ENCODE measurements around the gene MTHFD1L.

Gene MTHFD1L

DNA sequence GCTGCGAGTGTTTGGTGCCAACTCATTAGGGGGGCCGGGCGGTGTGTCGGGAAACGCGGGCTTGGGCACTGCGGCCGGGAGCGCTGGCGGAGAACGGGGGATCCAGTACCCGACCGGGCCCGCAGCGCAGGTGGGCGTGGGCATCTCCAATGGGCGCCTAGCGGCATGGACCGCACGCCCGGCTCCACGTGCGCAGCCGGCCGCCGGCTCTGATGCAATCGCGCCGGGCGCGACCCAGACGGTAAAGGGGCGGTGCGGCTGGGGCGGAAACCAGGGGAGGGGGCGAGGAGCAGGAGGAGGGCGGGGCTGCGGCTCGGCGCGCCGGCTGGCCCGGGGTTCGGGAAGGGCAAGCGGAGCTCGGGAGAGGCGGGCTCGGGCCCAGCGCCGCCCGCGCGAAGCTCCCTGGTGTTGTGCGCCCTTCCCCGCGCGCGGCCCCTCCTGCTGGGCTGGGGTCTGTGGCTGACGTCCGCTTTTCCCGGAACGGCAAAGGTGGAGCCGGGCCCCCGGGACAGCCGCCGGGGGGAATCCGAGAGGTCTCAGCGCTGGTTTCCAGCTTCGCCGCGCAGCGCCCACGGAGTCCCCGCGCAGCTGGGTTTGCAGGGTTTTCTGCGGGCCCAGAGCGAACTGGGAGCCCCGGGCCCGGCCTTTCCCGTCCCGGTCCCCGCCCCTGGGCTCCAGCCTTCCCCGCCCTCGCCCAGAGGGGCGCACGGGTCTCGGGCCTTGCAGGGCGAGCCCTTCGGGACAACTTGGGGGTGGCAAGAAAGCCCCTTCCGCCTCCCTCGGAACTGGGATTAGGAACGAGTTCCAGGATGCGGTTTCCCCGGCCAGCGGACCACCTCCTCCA lies 867 bp downstream of the MTHFD1L start:
- DNase-seq = peak; percentile 59 to 60

DNA sequence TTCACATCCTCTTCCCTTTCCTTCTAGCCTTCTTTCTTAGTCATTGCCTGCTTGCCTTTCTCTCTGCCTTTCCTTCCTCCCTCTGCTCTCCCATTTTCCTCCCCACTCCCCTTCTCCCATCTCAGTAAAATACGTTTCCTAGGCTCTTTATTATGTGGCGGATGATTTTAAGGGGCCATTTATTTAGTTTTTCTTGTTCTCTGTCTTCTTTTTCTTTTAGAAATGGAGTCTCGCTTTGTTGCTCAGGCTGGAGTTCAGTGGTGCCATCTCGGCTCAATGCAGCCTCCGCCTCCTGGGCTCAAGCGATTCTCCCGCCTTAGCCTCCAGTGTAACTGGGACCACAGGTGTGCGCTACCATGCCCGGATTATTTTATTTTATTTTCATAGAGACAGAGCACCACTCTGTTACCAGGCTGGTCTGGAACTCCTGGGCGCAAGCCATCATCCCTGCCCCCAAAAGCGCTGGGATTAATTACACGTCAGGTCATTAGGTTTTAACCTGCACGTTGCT lies 1.5 kb downstream of the MTHFD1L start:
- DNase-seq = no peak

DNA sequence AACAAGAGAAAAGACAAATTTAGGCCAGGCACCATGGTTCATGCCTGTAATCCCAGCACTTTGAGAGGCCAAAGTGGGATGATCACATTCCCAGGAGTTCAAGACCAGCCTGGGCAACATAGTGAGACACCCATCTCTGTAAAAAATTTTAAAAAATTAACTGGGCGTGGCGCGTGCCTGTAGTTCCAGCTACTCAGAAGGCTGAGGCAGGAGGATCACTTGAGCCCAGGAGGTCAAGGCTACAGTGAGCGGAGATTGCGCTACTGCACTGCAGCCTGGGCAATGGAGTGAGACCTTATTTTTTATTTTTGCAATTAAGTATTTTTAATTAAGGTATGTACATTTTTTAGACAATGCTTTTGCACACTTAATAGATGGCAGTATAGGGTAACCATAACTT lies 3.3 kb downstream of the MTHFD1L start:
- no peak for DNase-seq

DNA sequence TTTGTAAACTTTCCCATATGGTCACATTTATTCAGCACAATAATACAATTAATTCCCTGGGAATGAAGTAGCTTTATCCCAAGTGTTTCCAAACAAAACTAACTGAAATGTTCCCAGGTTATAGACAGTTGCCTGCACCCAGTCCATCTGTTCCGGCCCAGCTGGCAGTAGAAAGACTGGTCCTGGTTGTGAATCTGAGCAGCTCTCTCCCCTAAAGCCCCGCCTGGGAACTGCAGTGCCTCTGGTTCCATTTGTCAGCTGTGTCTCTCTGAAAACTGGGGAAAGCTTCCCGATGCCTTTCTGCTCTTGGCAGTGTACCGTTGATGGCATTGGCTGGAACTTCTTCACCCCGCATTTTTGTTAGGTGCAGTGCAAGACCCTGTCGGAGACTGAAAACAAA lies 8.7 kb downstream of the MTHFD1L start:
- DNase-seq = no peak

DNA sequence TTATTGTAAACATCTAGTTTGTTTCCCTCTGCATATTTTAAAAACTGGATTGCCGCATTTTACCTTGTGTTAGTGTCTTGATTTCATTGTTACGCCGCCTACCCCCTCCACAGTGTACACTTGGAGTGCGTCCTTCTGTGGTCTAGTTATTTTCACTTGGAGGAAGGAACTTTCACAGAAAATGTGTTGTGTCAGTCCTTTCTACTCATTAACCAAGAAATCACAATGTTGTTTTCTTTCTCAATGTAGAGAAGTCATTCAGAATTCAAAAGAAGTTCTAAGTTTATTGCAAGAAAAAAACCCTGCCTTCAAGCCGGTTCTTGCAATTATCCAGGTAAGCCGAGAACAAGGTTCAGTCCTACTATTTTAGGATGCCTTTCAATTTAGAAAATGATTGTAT lies 10.3 kb downstream of the MTHFD1L start:
- DNase-seq = no peak

DNA sequence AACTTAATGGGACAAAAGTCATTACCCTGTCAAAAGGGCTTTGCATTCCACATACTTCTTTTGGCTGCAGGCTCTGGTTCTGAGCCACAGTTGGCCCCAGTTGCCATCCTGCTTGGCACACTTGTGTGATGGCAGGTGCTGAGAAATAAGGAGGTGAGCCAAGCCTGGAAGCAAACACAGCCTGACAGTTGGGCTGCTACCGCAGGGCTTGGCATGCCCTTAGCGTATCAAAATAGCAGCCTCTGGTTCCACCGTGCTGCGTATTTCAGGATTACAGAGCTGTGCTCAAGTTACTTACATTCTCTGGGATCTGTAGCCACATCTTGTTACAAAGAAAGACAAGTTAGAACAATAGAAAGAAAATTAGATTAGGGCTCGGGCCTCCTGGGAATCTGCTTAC lies 11.1 kb downstream of the MTHFD1L start:
- DNase-seq = no peak

DNA sequence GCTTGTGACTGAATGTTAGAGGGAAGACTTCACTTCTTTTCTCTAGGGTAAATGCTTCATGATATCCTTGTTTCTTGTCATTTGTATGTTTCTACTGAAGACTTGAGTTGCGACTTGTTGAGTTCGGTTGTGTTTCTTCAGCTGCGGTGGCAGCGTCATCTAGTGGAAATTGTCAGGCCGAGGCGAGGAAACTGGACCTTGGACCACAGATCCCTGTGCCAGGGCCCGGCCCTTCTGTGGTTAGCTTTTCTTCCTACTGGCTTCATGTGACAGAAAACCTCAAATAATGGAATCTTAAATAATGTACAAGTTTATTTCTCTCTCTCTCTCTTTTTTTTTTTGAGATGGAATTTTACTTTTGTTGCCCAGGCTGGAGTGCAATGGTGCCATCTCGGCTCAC lies 12.4 kb downstream of the MTHFD1L start:
- DNase-seq = no peak

DNA sequence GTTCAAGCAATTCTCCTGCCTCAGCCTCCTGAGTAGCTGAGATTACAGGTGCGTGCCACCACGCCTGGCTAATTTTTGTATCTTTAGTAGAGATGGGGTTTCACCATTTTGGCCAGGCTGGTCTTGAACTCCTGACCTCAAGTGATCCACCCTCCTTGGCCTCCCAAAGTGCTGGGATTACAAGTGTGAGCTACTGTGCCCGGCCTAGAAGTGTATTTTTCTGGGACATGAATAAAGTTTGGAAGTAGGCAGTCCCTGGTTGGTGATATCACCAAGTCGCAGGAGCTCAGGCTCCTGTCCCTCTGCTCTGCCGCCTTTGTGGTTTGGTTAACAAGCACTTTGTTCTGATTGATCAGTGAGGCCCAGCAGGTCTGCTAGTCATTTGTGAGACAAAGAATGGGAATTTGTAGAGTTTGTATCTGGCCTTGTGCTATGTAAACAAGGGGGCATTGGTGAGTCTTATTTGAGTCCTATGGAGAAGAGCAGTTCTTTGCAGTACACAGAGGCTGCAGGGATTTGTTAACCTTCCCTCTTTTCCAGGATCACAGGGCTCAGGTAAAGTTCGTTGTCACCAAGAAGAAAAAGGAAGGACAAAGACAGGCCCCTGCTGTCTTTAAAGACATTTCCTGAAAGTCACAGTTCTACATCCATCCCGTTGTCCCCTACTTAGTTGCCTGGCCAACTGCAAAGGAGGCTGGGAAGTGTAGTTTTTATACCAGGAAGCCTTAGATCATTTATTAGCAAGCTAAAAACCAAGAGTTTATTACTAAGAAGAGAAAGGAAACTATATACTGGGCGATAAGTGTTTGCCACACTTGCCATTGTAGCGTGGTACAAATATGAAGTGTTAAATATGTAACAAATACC lies 13.1 kb downstream of the MTHFD1L start:
- no peak for DNase-seq

DNA sequence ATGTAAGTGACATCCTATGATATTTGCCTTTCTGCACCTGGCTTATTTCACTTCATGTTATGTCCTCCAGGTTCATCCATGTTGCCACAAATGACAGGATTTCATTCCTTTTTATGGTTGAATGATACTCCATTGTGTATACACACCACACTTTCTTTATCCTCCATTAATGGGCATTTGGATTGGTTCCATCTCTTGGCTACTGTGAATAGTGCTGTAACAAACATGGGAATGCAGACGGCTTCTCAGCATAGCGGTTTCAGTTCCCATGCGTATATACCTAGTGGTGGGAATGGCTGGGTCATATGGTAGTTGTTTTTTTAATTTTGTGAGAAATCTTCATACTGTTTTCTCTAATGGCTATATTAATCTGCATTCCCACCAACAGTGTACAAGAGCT lies 14.8 kb downstream of the MTHFD1L start:
- no peak for DNase-seq

DNA sequence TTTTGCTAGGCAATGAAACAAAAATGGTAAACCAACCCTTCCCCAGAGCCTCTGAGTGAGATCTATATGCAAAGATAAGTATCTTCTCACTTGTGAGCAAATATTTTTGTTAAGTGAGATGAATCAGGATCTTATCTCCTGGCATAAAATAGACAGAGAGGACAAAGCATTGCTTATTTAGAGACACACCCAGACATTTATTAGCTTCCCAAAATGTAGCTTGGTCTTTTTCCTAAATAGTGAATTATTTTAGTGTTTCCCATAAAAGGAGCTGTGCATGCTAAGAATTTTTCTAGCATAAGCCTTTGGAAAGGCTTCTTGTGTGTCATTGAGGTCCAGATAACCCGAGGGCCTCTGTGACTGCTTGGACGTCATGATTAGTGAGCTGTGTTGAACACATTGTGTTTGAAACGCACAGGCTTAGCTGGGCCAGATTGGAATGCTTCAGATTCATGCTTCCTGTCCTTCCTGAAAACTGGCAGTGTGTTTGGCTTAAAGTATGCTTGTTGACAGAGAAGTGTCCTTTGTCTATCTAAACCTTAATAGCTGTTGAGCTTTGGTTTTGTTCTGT lies 16.5 kb downstream of the MTHFD1L start:
- DNase-seq = no peak

DNA sequence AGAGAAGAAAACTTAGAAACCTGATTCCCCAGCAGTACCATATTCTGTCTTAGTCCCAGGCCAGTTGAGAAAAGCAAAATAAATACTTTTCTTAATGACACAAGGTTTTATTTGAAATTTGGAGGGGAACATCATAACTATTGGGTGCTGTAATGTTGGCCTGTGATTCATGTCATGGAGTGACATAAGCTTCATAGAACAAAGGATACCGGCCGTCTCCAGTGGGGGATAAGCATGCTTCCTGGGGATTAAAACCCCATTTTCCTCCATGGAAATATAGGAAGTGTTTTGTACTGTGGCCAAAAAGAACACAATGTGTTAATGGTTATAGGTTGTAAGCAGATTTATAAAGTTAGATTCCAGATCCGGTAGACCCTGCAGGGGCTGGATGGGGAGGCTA lies 18.0 kb downstream of the MTHFD1L start:
- DNase-seq = no peak

DNA sequence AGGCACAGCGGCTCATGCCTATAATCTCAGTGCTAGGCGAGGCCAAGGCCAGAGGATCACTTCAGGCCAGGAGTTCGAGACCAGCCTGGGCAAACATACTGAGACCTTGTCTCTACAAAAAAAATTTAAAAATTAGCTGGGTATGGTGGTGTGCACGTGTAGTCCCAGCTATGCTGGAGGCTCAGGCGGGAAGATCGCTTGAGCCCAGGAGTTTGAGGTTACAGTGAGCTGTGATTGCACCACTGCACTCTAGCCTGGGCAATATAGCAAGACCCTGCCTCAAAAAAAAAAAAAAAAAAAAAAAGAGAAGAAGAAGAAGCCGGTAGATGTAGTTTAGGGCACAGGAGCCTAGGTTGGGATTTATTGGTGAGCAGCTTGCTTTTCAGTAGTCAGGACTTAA lies 20.7 kb downstream of the MTHFD1L start:
- no peak for DNase-seq

DNA sequence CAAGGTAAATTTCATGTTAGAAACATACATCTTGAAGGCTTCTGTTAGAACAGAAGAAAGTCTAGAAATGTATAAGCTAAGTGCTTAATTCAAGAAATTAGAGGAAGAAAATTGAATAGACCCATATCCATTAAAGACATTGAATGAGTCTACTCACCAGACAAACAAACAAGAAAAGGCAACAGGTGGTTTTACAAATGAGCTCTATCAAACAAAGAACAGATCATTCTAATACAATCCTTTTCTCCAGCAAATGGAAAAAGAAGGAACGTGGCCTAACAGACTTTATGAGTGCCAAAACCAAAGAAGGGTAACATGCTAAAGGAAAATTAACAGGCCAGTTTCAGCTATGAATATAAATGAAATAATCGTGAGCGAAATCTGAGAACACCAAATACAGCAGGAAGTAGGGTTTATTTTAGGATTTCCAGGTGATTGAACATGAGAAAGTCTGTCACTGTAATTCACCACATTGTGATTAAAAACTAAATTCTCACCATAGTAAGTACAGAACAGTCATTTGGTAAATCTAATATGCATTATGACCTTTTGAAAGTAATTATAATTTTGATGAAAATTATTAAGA lies 22.6 kb downstream of the MTHFD1L start:
- no peak for DNase-seq

DNA sequence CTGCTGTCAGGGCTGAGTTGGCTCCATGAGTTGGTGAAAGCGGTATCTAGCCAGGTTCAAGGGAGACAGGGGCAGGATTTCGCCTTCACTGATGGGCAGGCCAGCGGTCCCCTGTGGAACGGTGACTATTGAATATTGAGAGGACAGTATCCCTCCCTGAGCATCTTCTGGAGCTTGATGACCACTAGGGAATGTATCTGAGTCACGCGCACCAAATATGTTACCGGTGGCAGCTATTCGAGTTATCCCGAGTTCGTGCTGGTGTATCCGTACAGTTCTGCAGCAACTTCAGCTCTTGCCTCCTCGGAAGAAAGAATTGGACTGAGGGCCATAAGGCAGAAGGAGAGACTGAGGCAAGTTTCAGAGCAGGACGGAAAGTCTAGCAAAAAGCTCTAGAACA lies 24.8 kb downstream of the MTHFD1L start:
- no peak for DNase-seq

DNA sequence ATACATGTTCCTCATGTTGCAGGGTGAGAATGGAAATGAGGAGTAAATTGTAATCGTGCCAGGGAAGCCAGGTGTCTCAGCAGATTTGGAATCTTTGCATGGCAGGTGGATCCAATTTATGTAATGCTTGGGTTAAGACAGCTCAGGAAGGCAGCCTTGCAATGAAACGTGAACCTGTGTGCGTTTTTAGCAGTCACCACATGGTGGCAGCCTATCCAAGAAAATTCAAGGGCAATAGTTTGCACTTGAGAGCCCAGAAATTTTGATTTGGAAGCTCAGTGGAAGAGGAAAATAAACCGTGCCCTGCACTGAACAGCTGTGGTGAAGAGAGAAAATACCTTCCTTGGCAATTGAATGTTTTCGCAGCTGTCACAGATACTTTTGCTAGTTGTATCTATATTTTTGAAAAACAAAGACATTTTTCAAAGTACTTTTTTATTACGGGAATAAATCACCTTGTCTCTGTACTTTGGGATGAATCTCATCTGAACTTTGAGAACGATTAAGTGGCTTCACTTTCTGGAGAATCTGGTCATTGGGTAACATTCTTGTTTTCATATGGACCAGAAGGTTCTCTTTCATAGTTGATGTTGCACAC lies 26.5 kb downstream of the MTHFD1L start:
- peak; percentile 54 to 69 for DNase-seq

DNA sequence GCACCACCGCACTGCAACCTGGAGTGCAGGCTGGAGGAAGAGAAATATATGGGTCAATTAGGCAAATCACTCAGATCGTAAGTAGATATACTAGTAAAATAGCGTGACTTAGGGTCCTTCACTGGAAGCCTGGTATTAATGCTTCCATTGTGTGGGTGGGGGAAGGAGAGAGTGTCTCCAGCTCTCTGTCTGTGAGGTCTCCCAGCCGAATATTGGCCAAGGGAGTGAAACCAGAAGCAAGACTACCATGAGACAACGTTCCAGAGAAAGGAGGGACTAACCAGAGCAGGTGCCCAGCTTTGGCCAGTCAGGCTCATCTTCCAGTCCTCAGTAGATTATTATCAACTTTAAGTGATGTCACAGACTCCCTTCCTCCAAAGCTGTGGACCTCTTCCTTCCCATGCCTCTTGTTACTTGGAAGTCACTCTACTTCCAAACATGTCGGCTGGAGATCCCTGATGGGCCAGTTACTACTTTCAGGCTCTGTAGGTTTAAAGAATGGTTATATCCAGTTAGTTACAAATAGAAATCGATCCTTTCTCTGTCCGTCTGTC lies 28.8 kb downstream of the MTHFD1L start:
- DNase-seq = no peak

DNA sequence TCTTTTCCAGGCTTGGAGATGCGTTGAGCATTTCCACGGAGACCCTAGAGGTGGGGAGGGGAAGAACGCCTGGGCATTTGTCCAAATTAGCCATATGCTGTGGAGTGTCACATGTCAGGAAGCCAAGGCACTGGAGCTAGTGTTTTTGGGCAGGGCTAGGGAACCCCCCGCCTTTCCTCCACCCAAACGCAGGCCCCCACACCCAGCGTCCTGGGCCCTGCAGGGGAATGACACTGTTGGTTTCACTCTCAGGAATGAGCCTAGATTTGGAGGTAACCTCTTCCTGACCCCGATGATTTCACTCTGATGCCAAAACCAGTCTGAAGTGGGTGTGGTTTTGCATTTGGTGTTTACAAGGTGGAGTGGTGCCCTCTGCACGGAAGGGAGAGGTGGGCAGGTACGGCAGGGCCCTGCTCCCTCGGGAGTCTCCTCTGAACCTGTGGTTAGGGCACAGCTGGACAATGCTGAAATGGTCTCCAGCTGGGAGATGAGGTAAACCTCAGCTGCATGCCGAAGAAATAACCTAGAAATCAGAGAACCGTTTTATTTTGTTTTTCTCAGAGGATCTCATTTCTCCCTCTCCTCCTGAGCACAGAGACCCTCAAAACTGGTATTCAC lies 29.5 kb downstream of the MTHFD1L start:
- DNase-seq = no peak

DNA sequence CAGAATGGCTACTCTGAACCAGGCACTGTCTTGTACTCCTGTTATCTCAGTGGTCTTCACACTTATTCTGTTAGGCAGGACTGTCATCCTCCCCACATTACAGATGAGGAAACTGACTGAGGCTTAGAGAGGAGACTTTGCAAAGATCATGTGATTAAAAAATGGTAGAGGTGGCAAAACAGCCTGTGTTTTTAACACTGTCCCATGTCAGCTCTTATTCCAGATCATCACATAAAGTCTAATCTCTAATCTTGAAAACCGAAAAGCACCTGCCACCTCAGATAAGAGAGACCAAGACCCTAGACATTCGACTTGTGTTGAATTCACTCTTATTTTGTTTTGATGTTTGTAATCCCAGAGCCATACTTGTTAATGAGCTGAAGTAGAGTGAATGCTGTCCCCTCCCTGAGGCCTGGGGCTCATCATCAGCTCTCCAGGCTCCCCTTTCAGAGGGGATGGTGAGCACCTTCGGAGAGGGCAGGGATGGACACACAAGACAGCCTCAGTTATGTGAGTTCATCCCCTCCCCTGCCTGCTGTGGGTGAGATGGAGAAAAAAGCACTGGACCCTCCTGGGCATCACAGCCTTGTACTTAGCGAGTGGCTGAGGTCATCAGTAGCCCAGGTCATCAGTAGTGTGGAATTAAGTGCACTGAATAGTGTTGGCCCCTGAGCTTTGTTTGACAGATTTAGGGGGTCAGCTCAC lies 30.6 kb downstream of the MTHFD1L start:
- no peak for DNase-seq

DNA sequence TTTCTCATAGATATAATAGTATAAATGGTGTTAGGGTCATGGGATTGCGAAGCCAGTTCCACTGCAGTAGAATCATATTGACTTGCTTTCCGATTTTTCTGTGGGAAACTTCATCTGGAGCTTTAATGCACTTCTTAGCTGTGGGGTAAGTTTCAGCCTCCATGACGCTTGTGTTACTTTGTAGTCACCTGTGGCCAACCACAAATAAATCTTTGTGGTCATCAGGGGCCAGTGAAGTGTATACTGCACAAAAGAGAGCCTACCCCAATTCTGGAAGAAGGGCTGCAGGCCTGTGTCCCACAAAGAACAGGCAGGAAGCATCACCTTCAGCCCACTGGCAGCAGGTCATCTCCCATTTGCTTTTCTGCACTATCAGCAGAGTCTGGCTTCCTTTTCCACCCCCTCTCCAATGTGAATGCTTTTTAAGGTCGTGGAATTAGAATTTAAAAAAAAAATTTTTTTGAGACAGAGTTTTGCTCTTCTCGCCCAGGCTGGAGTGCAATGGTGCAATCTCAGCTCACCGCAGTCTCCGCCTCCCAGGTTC lies 32.0 kb downstream of the MTHFD1L start:
- no peak for DNase-seq

DNA sequence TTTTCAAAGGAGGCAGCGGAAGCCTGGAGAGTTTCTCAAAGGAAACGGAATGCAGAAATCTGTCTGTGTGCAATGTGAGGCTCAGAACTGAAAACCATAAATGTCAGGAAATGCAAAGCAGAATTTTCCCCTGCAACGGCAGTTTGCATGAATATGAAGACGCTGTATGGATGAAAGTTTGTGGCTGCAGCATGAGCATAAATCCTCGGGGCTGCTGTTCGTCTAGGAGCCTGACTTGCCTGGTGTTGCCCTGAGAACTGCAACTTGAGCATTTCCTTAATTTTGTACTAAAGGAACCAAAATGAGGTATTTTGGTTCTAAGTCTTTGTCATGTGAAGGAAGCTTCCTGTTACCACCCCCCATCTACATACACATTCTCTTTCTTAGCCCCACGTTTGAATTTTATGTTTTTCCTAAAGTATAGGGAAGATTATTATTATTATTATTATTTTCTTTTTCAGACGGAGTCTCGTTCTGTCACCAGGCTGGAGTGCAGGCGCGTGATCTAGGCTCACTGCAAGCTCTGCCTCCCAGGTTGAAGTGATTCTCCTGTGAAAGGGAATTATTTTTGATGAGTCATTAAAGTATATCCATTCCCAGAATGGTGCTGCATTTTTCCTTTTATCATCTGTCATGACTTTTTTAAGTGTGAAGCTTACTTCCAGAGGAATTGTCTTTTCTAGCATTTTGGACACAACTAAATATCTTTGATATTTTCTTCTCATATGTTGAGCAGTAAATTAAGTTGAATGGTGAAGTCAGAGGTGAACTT lies 33.1 kb downstream of the MTHFD1L start:
- peak; percentile 11 to 39 for DNase-seq
